22Rv1 (cell line): ENCODE data around the gene SUFU.

Experiments
- H3K27ac ChIP-seq: fragments of 450-650 bp; 2 replicates; pipeline ENCODE4 v1.5.1; 2017
- CTCF ChIP-seq: fragments of 450-650 bp; IDR thresholded peaks from 2 replicates; pipeline ENCODE4 v1.5.1; 2017; ENCODE audit warnings: mild to moderate bottlenecking
- ZFX ChIP-seq: fragments of 450-650 bp; IDR thresholded peaks from 2 replicates; pipeline ENCODE4 v1.6.1; 2017; ENCODE audit warnings: antibody characterized with exemption, borderline replicate concordance

Gene SUFU

GRCh38 chr10:102507521-102507920 is 3.7 kb downstream of the SUFU start:
- no peak for TF ChIP-seq ZFX
- no peak for TF ChIP-seq CTCF
- no peak overlapping the region for H3K27ac ChIP-seq

- no peak overlapping the region for H3K27ac ChIP-seq
- TF ChIP-seq ZFX (no peak), CTCF (no peak)
Observed at GRCh38 chr10:102508506-102508905, 4.7 kb downstream of the SUFU start.

GRCh38 chr10:102509387-102509786 is 5.6 kb downstream of the SUFU start:
- no peak overlapping the region for H3K27ac ChIP-seq
- TF ChIP-seq ZFX: no peak
- no peak for TF ChIP-seq CTCF

- no peak overlapping the region for H3K27ac ChIP-seq
- TF ChIP-seq ZFX (no peak), CTCF (no peak)
Observed at GRCh38 chr10:102511583-102512274, 8.0 kb downstream of the SUFU start.

GRCh38 chr10:102514487-102515311 is 10.9 kb downstream of the SUFU start:
- no peak for TF ChIP-seq CTCF
- TF ChIP-seq ZFX: no peak
- no peak overlapping the region for H3K27ac ChIP-seq

GRCh38 chr10:102515724-102516123 is 12.0 kb downstream of the SUFU start:
- no peak for TF ChIP-seq ZFX
- no peak for TF ChIP-seq CTCF
- H3K27ac ChIP-seq: no peak overlapping the region

GRCh38 chr10:102517553-102517952 is 13.8 kb downstream of the SUFU start:
- TF ChIP-seq ZFX: no peak
- no peak overlapping the region for H3K27ac ChIP-seq
